ENCODE results near the gene ADAMTS19.

The ADAMTS19 gene

GRCh38 chr5:129687941-129688340 is 227.8 kb downstream of the ADAMTS19 start:
- FAIRE-seq: no peak

- no peak for FAIRE-seq
Measured at GRCh38 chr5:129689045-129689444, 228.9 kb downstream of the ADAMTS19 start.

- FAIRE-seq: no peak
Measured at GRCh38 chr5:129691220-129691619, 231.1 kb downstream of the ADAMTS19 start.

- no peak for FAIRE-seq
Measured at GRCh38 chr5:129696636-129697035, 236.5 kb downstream of the ADAMTS19 start.

GRCh38 chr5:129698661-129699060 is 238.6 kb downstream of the ADAMTS19 start:
- FAIRE-seq: no peak

GRCh38 chr5:129716235-129716634 is 256.1 kb downstream of the ADAMTS19 start:
- FAIRE-seq: no peak

GRCh38 chr5:129716651-129717050 is 256.6 kb downstream of the ADAMTS19 start:
- FAIRE-seq: no peak

GRCh38 chr5:129717751-129718310 is 257.7 kb downstream of the ADAMTS19 start:
- FAIRE-seq: no peak

GRCh38 chr5:129718471-129719090 is 258.5 kb downstream of the ADAMTS19 start:
- no peak for FAIRE-seq

- no peak for FAIRE-seq
Measured at GRCh38 chr5:129724222-129724621, 264.1 kb downstream of the ADAMTS19 start.

- no peak for FAIRE-seq
Measured at GRCh38 chr5:129724647-129725046, 264.5 kb downstream of the ADAMTS19 start.

- FAIRE-seq: no peak
Measured at GRCh38 chr5:129739773-129740172, 279.7 kb downstream of the ADAMTS19 start.

- FAIRE-seq: no peak
Measured at GRCh38 chr5:129743541-129744187, 283.6 kb downstream of the ADAMTS19 start.

GRCh38 chr5:129745997-129746396 is 285.9 kb downstream of the ADAMTS19 start:
- no peak for FAIRE-seq

GRCh38 chr5:129746876-129747275 is 286.8 kb downstream of the ADAMTS19 start:
- FAIRE-seq: no peak

- no peak for FAIRE-seq
Measured at GRCh38 chr5:129747572-129748407, 287.7 kb downstream of the ADAMTS19 start, which contains the start of gene MINAR2. Gene MINAR2, plus strand, starts transcription at chr5:129748094. Its CDS starts 97 bp downstream, at chr5:129748191.

GRCh38 chr5:129748913-129749880 is 289.1 kb downstream of the ADAMTS19 start:
- FAIRE-seq: no peak

GRCh38 chr5:129760636-129761325 is 300.7 kb downstream of the ADAMTS19 start:
- no peak for FAIRE-seq

GRCh38 chr5:129763651-129764050 is 303.6 kb downstream of the ADAMTS19 start:
- FAIRE-seq: no peak

- no peak for FAIRE-seq
Measured at GRCh38 chr5:129766798-129767197, 306.7 kb downstream of the ADAMTS19 start.

GRCh38 chr5:129767927-129768380 is 307.9 kb downstream of the ADAMTS19 start:
- peak; percentile 98 for FAIRE-seq

Measured in A204.1 (cell line).